ENCODE results near the gene MGMT. TPM values are rescaled to one million over a fixed set of nuclear protein-coding genes. Genes with fewer than 3 reads are reported as not detected.

The MGMT gene
- total RNA-seq, 1 donor from 2014 or later = 20.8 TPM

DNA sequence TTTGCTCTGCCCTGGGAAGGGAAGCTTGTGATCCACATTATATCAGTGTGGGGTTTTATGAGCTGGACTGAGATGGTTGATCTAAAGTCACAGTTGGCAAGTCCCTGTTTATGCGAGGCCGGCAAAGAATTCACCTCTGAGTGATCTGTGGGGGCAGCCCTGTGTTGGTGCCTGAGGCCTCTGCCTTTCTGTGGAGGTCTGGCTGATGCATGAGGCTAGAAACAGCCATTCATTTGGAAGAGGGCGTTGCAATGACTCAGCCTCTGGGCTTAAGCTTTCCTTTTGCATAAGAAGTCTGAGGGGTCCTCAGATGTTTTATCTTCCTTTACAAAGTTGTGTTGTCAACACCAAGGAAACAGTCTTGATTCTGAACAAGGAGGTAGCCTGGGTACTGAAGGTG, 126.9 kb downstream of the MGMT start:
- Mint-ChIP-seq H3K9me3 (ENCODE audit: unreplicated experiment) (peaks cover 15% of the 10 kb centered on the region), H3K36me3 (ENCODE audit: unreplicated experiment) (no peaks in the 10 kb centered on the region), H3K27me3 (ENCODE audit: unreplicated experiment) (no peaks in the 10 kb centered on the region)

DNA sequence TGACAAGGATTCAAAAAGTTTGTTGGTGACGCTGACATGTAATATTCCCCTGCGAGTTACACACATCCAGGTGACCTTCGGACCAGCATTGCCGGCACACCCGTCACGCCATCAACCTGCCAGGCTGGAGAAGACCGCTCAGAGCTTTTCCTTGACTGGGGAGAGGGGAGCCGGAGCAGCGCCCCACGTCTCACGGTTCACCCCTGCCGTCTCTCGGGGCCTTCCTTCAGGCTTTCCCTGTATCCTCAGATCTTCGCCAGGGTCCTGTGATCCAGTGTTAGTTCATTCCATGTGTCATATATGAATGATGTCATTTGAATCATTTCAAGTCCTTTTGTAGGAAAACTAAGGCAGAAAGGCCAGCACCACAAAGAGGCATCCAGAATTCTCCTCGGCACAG, 127.8 kb downstream of the MGMT start:
- Mint-ChIP-seq H3K27ac (ENCODE audit: unreplicated experiment) (no peak overlapping the region), H3K27me3 (ENCODE audit: unreplicated experiment) (no peaks in the 10 kb centered on the region), H3K9me3 (ENCODE audit: unreplicated experiment) (peaks cover 19% of the 10 kb centered on the region), H3K36me3 (ENCODE audit: unreplicated experiment) (no peaks in the 10 kb centered on the region), H3K4me3 (ENCODE audit: unreplicated experiment) (no peak overlapping the region), H3K4me1 (ENCODE audit: unreplicated experiment) (no peaks in the 10 kb centered on the region)
- TF ChIP-seq, protein P1, sequence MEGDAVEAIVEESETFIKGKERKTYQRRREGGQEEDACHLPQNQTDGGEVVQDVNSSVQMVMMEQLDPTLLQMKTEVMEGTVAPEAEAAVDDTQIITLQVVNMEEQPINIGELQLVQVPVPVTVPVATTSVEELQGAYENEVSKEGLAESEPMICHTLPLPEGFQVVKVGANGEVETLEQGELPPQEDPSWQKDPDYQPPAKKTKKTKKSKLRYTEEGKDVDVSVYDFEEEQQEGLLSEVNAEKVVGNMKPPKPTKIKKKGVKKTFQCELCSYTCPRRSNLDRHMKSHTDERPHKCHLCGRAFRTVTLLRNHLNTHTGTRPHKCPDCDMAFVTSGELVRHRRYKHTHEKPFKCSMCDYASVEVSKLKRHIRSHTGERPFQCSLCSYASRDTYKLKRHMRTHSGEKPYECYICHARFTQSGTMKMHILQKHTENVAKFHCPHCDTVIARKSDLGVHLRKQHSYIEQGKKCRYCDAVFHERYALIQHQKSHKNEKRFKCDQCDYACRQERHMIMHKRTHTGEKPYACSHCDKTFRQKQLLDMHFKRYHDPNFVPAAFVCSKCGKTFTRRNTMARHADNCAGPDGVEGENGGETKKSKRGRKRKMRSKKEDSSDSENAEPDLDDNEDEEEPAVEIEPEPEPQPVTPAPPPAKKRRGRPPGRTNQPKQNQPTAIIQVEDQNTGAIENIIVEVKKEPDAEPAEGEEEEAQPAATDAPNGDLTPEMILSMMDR (IDR thresholded peaks at IDR 0.05) = no peak
- DNase-seq (ENCODE audit: extremely low spot score, unreplicated experiment) = no peak

More for the DNA sequence above, 126.9 kb downstream of the MGMT start:
- H3K4me1 Mint-ChIP-seq (ENCODE audit: unreplicated experiment) = no peaks in the 10 kb centered on the region
- no peak overlapping the region for H3K4me3 Mint-ChIP-seq (ENCODE audit: unreplicated experiment)
- DNase-seq (ENCODE audit: extremely low spot score, unreplicated experiment) = no peak
- no peak overlapping the region for H3K27ac Mint-ChIP-seq (ENCODE audit: unreplicated experiment)
- TF ChIP-seq, protein P1 (IDR thresholded peaks at IDR 0.05) = no peak

DNA sequence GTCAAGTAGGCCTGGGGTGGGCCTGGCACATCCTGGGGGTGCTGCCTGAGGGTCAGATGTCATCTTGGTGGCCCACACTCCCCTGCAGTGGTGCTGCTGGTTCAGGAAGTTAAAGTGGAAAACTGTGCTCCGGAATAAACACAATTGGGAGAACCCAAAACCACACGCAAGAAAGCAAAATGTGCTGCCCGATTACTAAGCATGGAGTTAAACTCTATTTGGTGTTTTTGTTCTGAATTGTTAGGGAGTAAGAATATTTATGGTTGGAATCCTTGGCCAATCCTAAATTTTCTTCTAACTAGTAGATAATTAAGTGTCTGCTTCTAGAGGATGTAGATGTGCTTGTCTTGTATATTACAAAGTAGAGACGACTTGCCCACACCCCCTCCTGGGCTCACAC, 131.4 kb downstream of the MGMT start:
- H3K4me3 Mint-ChIP-seq (ENCODE audit: unreplicated experiment) = no peak overlapping the region
- H3K27ac Mint-ChIP-seq (ENCODE audit: unreplicated experiment) = no peak overlapping the region
- TF ChIP-seq, protein P1 (IDR thresholded peaks at IDR 0.05) = no peak
- no peaks in the 10 kb centered on the region for H3K4me1 Mint-ChIP-seq (ENCODE audit: unreplicated experiment)
- H3K36me3 Mint-ChIP-seq (ENCODE audit: unreplicated experiment) = no peaks in the 10 kb centered on the region
- H3K27me3 Mint-ChIP-seq (ENCODE audit: unreplicated experiment) = no peaks in the 10 kb centered on the region
- H3K9me3 Mint-ChIP-seq (ENCODE audit: unreplicated experiment) = peaks cover 19% of the 10 kb centered on the region
- DNase-seq (ENCODE audit: extremely low spot score, unreplicated experiment) = no peak

DNA sequence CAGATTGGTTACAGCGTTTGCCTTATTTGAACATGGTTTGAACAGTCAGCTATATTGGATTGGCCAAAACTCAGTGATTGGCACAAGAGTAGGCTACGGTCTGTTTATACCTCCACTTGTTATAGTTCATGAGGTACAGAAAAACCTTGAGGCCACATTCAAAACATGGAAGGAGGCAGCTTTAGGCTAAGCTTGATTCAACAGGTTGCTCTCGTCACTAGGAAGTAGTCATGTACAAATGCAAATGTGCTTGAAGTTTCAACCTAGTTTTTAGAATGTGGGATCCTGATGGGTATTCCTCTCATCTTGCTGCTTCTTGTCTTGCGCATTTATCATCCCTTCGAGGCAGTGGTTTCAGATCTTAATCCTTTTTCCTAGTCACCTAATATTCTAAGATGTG, 132.1 kb downstream of the MGMT start:
- H3K27ac Mint-ChIP-seq (ENCODE audit: unreplicated experiment) = no peak overlapping the region
- no peak overlapping the region for H3K4me3 Mint-ChIP-seq (ENCODE audit: unreplicated experiment)
- no peak for DNase-seq (ENCODE audit: extremely low spot score, unreplicated experiment)
- H3K4me1 Mint-ChIP-seq (ENCODE audit: unreplicated experiment) = no peaks in the 10 kb centered on the region
- TF ChIP-seq, protein P1 (IDR thresholded peaks at IDR 0.05) = no peak
- H3K9me3 Mint-ChIP-seq (ENCODE audit: unreplicated experiment) = peaks cover 19% of the 10 kb centered on the region
- no peaks in the 10 kb centered on the region for H3K27me3 Mint-ChIP-seq (ENCODE audit: unreplicated experiment)
- no peaks in the 10 kb centered on the region for H3K36me3 Mint-ChIP-seq (ENCODE audit: unreplicated experiment)

DNA sequence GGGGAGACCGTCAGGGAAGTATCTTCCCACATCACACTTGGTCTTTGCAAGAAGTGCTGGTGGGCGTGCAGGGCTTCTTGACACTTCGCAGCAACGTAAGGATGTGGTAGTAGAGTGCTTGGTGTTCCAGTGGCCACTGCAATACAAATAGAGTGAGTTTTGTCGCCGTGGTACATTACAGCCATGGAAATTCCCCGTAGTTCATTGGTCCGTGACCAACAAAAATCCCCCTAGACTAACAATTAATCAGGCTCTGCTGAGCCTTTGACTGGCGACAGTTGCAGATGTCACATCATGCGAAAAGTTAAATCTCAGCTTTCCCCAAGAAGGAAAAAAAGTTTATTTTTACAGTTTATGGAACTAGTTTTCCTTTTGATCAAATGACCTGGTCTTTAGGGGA, 134.7 kb downstream of the MGMT start:
- H3K4me3 Mint-ChIP-seq (ENCODE audit: unreplicated experiment) = no peak overlapping the region
- H3K27me3 Mint-ChIP-seq (ENCODE audit: unreplicated experiment) = no peaks in the 10 kb centered on the region
- no peak for DNase-seq (ENCODE audit: extremely low spot score, unreplicated experiment)
- TF ChIP-seq, protein P1 (IDR thresholded peaks at IDR 0.05) = no peak
- no peaks in the 10 kb centered on the region for H3K36me3 Mint-ChIP-seq (ENCODE audit: unreplicated experiment)
- H3K27ac Mint-ChIP-seq (ENCODE audit: unreplicated experiment) = no peak overlapping the region
- no peaks in the 10 kb centered on the region for H3K4me1 Mint-ChIP-seq (ENCODE audit: unreplicated experiment)
- peaks cover 14% of the 10 kb centered on the region for H3K9me3 Mint-ChIP-seq (ENCODE audit: unreplicated experiment)
